Hepatocyte (in vitro differentiated cells): ENCODE results near the gene FARP2. TPM values are rescaled to one million over a fixed set of nuclear protein-coding genes. Genes with fewer than 3 reads are reported as not detected.

ENCODE experiments used
- DNase-seq: peaks from one replicate; pipeline ENCODE4 v3.0.0-alpha.2; 2016; ENCODE audit warnings: low spot score
- H2AFZ ChIP-seq: fragments of 200-600 bp; sonication (generic); 2 replicates; pipeline ENCODE4 v1.6.0; 2016; ENCODE audit warnings: antibody characterized with exemption, mild to moderate bottlenecking
- H3K27ac ChIP-seq: fragments of 200-600 bp; sonication (generic); 2 replicates; pipeline ENCODE4 v1.5.1; 2016; ENCODE audit warnings: mild to moderate bottlenecking
- H3K27me3 ChIP-seq: fragments of 200-600 bp; sonication (generic); 2 replicates; pipeline ENCODE4 v1.6.1; 2016
- H3K36me3 ChIP-seq: fragments of 200-600 bp; sonication (generic); replicated peaks from 2 replicates; pipeline ENCODE4 v1.5.1; 2016; ENCODE audit warnings: low read depth; ENCODE audit not compliant: insufficient read depth
- H3K4me1 ChIP-seq: fragments of 200-600 bp; sonication (generic); 2 replicates; pipeline ENCODE4 v1.5.1; 2016; ENCODE audit warnings: mild to moderate bottlenecking, moderate library complexity; ENCODE audit not compliant: insufficient read depth
- H3K4me2 ChIP-seq: fragments of 200-600 bp; sonication (generic); 2 replicates; pipeline ENCODE4 v1.6.0; 2016
- H3K4me3 ChIP-seq: fragments of 200-600 bp; sonication (generic); 2 replicates; pipeline ENCODE4 v1.5.1; 2016; ENCODE audit warnings: mild to moderate bottlenecking
- H3K79me2 ChIP-seq: fragments of 200-600 bp; sonication (generic); 2 replicates; pipeline ENCODE4 v1.6.0; 2017; ENCODE audit warnings: mild to moderate bottlenecking
- H3K9me2 ChIP-seq: fragments of 200-600 bp; sonication (generic); replicated peaks from 2 replicates; pipeline ENCODE4 v1.6.0; 2017; ENCODE audit warnings: mild to moderate bottlenecking; ENCODE audit not compliant: insufficient read depth
- H3K9me3 ChIP-seq: fragments of 200-600 bp; sonication (generic); 2 replicates; pipeline ENCODE4 v1.5.1; 2016; ENCODE audit warnings: low read depth, mild to moderate bottlenecking
- H4K20me1 ChIP-seq: fragments of 200-600 bp; sonication (generic); 2 replicates; pipeline ENCODE4 v1.6.0; 2016; ENCODE audit warnings: mild to moderate bottlenecking; ENCODE audit not compliant: insufficient read depth, poor library complexity, severe bottlenecking
- EZH2 ChIP-seq: fragments of 200-600 bp; sonication (generic); IDR thresholded peaks from 2 replicates; pipeline ENCODE4 v1.6.1; 2016; ENCODE audit warnings: antibody characterized with exemption, mild to moderate bottlenecking, borderline replicate concordance
- EZH2phosphoT487 ChIP-seq: fragments of 200-600 bp; sonication (generic); IDR thresholded peaks from one replicate; pipeline ENCODE4 v1.6.1; 2018; ENCODE audit warnings: antibody characterized with exemption, mild to moderate bottlenecking, low read depth, moderate library complexity; ENCODE audit not compliant: unreplicated experiment, severe bottlenecking
- whole genome bisulfite sequencing: methylation state at CpG from one replicate; pipeline ENCODE4 v1.1.6; 2016; ENCODE audit warnings: low lambda C conversion rate; ENCODE audit errors: missing lambda C conversion rate; 5-methylcytosine and 5-hydroxymethylcytosine counted together
- polyA plus RNA-seq: library from polyadenylated mRNA; unstranded; fragments of >200 nt; fragmentation: Nextera tagmentation; extraction: Ambion mirVana; gene quantifications from 2 replicates; pipeline ENCODE4 v1.2.1, GENCODE V29; 2016
- total RNA-seq: library from RNA; depleted of rRNA; stranded (reverse); fragments of >200 nt; gene quantifications from 2 replicates; pipeline ENCODE4 v1.2.3, GENCODE V29; 2014
- TF ChIP-seq, protein P1 (sequence below): fragments of 200-600 bp; sonication (generic); IDR thresholded peaks from 2 replicates; pipeline ENCODE4 v1.5.1; 2016; ENCODE audit warnings: antibody characterized with exemption, mild to moderate bottlenecking; ENCODE audit not compliant: poor library complexity

Gene FARP2, protein sequence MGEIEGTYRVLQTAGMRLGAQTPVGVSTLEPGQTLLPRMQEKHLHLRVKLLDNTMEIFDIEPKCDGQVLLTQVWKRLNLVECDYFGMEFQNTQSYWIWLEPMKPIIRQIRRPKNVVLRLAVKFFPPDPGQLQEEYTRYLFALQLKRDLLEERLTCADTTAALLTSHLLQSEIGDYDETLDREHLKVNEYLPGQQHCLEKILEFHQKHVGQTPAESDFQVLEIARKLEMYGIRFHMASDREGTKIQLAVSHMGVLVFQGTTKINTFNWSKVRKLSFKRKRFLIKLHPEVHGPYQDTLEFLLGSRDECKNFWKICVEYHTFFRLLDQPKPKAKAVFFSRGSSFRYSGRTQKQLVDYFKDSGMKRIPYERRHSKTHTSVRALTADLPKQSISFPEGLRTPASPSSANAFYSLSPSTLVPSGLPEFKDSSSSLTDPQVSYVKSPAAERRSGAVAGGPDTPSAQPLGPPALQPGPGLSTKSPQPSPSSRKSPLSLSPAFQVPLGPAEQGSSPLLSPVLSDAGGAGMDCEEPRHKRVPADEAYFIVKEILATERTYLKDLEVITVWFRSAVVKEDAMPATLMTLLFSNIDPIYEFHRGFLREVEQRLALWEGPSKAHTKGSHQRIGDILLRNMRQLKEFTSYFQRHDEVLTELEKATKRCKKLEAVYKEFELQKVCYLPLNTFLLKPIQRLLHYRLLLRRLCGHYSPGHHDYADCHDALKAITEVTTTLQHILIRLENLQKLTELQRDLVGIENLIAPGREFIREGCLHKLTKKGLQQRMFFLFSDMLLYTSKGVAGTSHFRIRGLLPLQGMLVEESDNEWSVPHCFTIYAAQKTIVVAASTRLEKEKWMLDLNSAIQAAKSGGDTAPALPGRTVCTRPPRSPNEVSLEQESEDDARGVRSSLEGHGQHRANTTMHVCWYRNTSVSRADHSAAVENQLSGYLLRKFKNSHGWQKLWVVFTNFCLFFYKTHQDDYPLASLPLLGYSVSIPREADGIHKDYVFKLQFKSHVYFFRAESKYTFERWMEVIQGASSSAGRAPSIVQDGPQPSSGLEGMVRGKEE
- total RNA-seq (29.1 and 29.3 TPM in 2 replicates), polyA plus RNA-seq (28.4 and 29.6 TPM in 2 replicates)

DNA sequence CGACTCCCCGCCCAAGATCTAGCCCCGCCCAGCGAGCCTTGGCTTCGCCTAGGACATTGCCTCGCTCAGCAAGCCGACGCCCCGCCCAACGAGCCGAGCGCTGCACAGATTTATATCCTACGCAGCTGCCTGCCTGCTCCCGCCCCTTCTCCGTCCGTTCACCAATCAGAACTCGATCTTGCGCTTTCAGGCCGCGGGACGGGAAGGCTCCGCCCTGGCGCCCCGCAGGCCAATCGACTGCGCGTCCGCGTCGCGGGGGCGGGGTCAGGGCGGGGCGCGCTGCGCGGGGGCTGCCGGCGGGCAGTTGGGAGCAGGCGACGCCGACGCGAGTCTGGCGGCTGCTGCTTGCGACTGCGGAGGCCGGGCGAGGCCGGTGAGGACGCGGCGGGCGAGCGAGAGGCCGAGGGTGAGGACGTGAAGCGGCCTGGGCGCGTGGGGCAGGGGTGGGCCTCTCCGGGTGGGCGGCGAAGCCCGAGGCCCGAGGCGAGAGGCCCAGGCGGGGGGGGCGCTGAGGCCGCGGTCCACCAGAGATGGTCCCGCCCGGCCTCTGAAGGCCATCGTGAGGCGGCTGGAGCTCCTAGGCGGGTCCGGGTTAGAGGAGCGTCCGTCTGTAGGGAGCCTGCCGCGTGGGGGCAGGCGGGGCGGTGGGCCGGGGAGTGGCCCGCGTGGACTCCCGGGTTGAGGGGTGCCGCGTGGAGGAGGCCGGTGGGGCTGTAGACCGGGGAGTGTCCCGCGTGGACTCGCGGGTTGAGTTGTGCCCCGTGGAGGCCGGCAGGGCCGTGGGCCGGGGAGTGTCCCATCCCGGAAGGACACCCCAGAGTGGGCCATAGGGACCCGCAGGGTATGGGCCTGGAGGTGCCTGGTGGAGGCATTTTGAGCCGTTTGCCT is at the start of gene FARP2:
Gene FARP2, plus strand, starts transcription at position 303 of the 888 bp plus-strand sequence. CDS start 16,823 bp downstream, outside the sequence.
- peak within 1 kb of the TSS; percentile 67 for H3K4me3 ChIP-seq
- H3K9me3 ChIP-seq: no peaks in the 10 kb centered on the region
- H4K20me1 ChIP-seq: peaks cover 27% of the 10 kb centered on the region
- peak; percentile 100 for DNase-seq
- WGBS: 1% methylated on average over 53 of the region's 101 CpGs
- peak within 1 kb of the TSS; percentile 32 for H2AFZ ChIP-seq
- no peaks in the 10 kb centered on the region for H3K9me2 ChIP-seq
- no peaks in the 10 kb centered on the region for H3K36me3 ChIP-seq
- H3K4me1 ChIP-seq: peaks cover 32% of the 10 kb centered on the region
- TF ChIP-seq, protein P1, sequence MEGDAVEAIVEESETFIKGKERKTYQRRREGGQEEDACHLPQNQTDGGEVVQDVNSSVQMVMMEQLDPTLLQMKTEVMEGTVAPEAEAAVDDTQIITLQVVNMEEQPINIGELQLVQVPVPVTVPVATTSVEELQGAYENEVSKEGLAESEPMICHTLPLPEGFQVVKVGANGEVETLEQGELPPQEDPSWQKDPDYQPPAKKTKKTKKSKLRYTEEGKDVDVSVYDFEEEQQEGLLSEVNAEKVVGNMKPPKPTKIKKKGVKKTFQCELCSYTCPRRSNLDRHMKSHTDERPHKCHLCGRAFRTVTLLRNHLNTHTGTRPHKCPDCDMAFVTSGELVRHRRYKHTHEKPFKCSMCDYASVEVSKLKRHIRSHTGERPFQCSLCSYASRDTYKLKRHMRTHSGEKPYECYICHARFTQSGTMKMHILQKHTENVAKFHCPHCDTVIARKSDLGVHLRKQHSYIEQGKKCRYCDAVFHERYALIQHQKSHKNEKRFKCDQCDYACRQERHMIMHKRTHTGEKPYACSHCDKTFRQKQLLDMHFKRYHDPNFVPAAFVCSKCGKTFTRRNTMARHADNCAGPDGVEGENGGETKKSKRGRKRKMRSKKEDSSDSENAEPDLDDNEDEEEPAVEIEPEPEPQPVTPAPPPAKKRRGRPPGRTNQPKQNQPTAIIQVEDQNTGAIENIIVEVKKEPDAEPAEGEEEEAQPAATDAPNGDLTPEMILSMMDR: peak; percentile 5
- no peak for TF ChIP-seq EZH2
- peaks cover 48% of the 10 kb centered on the region for H3K79me2 ChIP-seq
- peak within 1 kb of the TSS; percentile 92 for H3K4me2 ChIP-seq
- no peaks in the 10 kb centered on the region for H3K27me3 ChIP-seq
- H3K27ac ChIP-seq: peak within 1 kb of the TSS; percentile 91

DNA sequence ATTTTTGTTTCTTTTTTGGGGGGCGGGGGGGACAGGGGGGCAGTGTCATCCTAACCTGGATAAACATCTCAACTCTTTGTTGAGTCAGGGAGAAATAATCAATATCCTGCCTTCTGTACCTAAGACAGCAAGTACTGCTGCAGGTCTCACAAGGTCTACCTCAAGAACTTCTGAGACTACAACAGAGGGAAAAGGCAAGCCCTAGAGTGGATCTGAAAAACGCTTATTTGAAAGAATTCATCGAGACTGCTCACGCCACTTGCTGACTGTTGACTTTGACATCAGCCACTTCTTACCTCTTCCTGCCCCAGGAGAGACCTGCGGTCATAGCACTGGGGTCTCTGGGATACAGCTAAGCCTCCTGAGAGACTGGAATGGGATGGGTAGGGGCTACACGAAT is 49.0 kb upstream of the FARP2 start:
- Histone ChIP-seq H2AFZ (no peak overlapping the region), H3K9me2 (no peaks in the 10 kb centered on the region), H3K4me1 (peaks cover 13% of the 10 kb centered on the region), H3K79me2 (peaks cover 100% of the 10 kb centered on the region), H4K20me1 (peaks cover 85% of the 10 kb centered on the region), H3K9me3 (no peaks in the 10 kb centered on the region), H3K27me3 (no peaks in the 10 kb centered on the region), H3K36me3 (no peaks in the 10 kb centered on the region), H3K4me3 (no peak overlapping the region), H3K4me2 (no peak overlapping the region), H3K27ac (no peak overlapping the region)
- no peak for DNase-seq
- TF ChIP-seq EZH2phosphoT487 (no peak), EZH2 (no peak)
- TF ChIP-seq, protein P1: no peak
- whole genome bisulfite sequencing: 78% methylated on average over 6 of the region's 6 CpGs

DNA sequence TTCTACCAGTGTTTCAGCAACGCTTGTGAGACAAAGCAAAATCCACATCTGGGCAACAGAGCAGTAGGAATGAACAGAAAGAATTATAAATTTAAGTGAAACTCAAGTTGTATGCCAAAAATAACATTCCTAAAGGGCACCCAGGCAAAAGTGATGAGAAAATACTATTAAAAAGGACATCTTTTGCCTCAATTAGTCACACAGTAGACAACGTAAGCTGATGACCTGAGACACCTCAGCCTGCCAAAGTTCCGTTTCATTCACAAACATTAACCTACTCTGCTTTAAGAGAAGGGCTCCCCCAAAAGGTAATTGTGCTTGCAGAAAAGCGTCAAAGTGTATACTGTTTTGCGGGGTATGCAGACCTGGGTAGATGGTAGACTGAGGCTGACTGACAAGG is 47.8 kb upstream of the FARP2 start:
- Histone ChIP-seq H3K79me2 (peaks cover 100% of the 10 kb centered on the region), H4K20me1 (peaks cover 73% of the 10 kb centered on the region), H3K27me3 (no peaks in the 10 kb centered on the region), H3K9me3 (no peaks in the 10 kb centered on the region), H2AFZ (no peak overlapping the region), H3K4me3 (no peak overlapping the region), H3K4me1 (peaks cover 3% of the 10 kb centered on the region), H3K4me2 (no peak overlapping the region), H3K9me2 (no peaks in the 10 kb centered on the region), H3K27ac (no peak overlapping the region), H3K36me3 (no peaks in the 10 kb centered on the region)
- TF ChIP-seq, protein P1: no peak
- TF ChIP-seq EZH2: no peak
- TF ChIP-seq EZH2phosphoT487: no peak
- no peak for DNase-seq
- WGBS: 90% methylated on average over 5 of the region's 5 CpGs
